Retinal pigment epithelial cell (primary cell): Measurements from ENCODE around the gene SMAD3.
"Not testable (repeated sequence)": the region's sequence is repeated elsewhere in the genome, so short reads cannot be mapped to it uniquely, and the experiment has no call there.

ENCODE experiments used
- DNase-seq: peaks from one replicate; pipeline ENCODE4 v3.0.0-alpha.2; 2010; ENCODE audit warnings: low read depth
- H3K4me3 ChIP-seq: 2 replicates; pipeline ENCODE4 v1.5.1; 2011; ENCODE audit warnings: mild to moderate bottlenecking, low read length, control low read depth, moderate library complexity
- TF ChIP-seq, protein P1 (sequence below): conservative IDR thresholded peaks from 2 replicates; pipeline ENCODE4 v1.5.1; 2011; ENCODE audit warnings: low read depth, low read length, control low read depth, inconsistent platforms

The SMAD3 gene

DNA sequence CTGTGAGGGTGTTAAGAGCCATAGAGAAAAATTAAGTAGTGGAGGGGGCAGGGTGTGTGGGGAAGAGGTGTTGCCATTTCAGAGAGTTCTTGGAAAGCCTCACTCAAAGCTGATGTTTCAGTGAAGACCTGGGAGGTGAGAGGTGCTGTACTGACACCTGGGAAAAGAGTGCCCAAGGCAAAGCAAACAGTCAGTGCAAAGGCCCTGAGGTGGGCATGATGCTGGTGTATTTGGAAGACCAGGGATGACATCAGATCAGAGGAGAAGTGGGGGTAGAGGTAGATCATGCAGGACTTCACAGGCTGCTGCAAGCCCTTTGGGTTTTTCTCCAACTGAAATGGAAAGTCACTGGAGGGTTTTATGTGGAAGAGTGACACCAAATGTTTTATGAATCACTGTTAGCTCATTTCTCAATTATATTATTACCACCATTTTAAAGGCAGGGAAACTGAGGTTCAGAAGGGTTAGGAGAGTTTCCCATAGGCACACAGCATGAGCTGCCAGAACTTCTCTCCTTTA, 42.8 kb upstream of the SMAD3 start:
- no peak overlapping the region for H3K4me3 ChIP-seq
- TF ChIP-seq, protein P1, sequence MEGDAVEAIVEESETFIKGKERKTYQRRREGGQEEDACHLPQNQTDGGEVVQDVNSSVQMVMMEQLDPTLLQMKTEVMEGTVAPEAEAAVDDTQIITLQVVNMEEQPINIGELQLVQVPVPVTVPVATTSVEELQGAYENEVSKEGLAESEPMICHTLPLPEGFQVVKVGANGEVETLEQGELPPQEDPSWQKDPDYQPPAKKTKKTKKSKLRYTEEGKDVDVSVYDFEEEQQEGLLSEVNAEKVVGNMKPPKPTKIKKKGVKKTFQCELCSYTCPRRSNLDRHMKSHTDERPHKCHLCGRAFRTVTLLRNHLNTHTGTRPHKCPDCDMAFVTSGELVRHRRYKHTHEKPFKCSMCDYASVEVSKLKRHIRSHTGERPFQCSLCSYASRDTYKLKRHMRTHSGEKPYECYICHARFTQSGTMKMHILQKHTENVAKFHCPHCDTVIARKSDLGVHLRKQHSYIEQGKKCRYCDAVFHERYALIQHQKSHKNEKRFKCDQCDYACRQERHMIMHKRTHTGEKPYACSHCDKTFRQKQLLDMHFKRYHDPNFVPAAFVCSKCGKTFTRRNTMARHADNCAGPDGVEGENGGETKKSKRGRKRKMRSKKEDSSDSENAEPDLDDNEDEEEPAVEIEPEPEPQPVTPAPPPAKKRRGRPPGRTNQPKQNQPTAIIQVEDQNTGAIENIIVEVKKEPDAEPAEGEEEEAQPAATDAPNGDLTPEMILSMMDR, result no peak
- no peak for DNase-seq

DNA sequence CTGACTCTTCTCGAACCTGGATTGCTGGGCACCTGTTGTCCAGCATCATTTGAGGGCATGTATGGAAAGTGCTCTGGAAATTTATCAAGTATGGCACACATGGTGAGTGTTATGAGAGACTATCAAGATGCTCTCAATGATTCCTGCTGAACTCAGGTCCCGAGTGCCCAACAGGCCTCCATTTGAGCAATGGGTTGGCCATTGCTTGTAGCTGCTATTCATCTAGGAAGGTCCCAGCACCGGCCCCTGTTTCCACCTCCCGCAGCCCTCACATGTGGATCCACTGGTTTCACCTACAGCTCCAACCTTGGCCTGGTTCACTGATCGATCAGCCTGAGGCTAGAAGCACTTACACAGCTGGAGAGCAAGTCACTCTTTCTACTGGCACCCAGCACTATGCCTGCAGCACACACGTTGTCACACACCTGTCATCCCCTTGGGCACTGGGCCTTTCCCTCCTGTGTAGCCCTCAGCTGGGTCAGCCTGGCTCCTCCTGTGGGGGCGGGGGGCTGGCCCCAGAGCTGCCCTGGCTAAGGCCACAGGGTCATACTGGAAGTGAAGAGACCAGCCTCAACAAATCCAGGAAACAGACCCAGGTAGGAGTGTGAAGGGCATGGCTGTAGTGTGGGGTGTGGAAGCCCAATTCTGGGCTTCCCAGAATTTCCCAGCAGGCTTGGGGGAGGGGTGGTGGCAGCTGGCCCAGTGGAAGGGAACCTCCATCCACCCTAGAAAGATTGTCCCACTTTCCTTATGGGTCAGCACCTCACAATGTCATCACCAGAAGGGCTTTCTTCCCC, 41.7 kb upstream of the SMAD3 start:
- TF ChIP-seq, protein P1, result no peak
- no peak overlapping the region for H3K4me3 ChIP-seq
- DNase-seq, result no peak

DNA sequence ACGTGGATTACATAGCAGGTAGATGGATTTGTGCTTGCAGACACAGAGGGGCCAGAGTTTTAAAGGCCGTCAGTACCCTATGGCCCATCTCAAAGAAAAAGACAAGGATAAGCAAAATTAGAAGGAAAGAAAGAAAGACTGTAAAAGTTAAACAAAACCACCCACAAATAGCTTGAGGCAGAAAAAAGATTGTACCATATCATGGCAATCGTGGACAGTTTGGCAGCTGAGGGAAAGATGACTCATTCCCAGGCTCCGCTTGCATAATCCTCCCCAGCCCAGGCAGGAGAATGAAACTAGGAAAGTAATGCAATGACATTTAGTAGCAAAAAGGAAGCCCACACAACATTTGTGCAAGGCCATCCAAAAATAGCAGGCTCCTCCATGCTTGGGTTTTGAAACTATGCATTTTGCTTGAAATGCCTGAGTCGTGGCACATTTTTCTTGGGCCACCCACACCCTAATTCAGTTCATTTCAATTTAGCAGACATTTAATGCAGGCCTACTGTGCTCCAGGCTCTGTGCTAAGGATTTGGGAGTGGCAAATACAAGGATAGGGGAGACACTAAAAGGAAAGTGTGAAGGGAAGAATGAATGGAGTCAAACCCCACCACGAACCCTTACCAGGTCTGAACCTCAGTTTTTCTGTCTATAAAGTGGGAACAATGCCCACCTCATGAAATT, 40.9 kb upstream of the SMAD3 start:
- DNase-seq, result peak; percentile 78
- H3K4me3 ChIP-seq, result no peak overlapping the region
- TF ChIP-seq, protein P1, result no peak

DNA sequence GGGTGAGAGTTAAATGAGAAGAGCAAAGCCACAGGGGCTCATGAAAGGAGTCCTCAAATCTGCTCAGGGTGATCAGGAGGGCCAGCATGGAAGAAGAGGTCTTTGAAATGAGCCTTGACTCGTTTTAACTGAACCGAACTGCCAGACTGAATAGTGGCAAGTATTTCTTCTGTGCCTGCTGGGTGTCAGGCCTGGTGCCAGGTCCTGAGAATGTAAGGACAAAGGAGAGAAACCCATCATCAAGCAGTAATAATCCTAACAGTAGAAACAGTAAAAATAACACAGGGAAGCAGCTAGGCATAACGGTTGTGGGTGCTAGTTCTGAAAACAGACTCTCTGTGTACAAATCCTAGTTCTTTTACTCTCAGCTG, 40.4 kb upstream of the SMAD3 start:
- TF ChIP-seq, protein P1, result no peak

DNA sequence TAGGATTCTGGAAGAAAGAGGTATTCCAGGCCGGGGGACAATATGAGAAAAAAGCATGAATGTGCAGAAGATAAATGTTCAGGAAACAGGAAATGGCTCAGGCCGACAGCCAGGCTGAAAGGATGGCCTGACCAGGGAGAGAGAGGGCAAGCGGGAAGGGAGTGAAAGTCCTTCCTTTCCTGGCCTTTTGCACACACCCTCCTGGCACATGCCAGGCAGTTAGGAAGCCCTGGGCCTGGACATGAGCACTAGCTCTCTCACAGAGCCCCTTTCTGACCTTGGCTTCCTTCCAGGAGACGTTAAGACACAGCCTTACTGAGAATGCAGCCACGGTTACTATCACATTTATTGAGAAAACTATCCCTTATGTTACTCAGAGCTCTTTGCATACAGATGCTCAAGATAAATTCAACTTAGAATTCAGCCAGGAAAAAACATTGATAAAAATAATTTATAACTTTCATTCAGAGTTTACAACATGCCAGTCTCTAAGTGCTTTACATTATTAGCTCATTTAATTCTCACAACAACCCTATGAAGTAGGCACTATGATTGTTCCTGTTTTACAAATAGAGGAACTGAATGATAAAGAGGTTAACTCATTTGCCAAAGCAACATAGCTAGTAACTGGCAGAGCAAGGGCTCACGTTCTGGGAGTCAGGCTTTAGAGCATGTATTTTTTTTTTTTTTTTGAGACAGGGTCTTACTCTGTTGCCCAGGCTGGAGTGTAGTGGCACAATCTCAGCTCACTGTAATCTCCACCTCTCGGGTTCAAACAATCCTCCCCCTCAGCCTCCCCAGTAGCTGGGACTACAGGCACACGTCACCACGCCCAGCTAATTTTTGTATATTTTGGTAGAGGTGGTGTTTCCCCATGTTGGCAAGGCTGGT, 39.4 kb upstream of the SMAD3 start:
- H3K4me3 ChIP-seq, result no peak overlapping the region
- no peak for DNase-seq
- TF ChIP-seq, protein P1, result no peak

More for the DNA sequence above, 40.4 kb upstream of the SMAD3 start:
- DNase-seq, result no peak
- no peak overlapping the region for H3K4me3 ChIP-seq

DNA sequence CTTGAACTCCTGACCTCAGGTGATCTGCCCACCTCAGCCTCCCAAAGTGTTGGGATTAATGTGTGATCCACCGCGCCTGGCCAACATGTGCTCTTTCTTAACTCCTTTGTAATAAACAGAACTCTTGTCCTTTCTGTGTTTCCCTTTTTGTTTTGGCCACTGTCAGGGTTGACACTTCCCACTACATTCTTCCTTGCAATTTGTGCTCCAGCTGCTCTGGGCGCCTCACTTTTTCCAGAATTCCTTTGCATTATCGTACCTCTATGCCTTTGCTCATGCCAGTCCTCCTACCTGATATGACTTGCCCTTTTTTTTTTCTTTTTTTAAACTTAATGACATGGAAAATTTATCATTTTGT, 38.8 kb upstream of the SMAD3 start:
- DNase-seq, result no peak
- TF ChIP-seq, protein P1, result no peak
- H3K4me3 ChIP-seq, result no peak overlapping the region

DNA sequence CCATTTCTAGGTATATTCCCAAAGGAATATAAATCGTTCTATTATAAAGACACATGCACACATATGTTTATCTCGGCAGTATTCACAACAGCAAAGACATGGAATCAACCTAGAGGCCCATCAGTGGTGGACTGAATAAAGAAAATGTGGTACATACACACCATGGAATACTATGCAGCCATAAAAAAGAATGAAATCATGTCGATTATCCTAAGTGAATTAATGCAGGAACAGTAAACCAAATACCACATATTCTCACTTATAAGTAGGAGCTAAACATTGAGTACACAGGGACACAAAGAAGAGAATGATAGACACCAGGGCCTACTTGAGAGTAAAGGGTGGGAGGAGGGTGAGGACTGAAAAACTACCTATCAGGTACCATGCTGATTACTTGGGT, 37.0 kb upstream of the SMAD3 start:
- not testable (repeated sequence) for DNase-seq, H3K4me3 ChIP-seq
